ENCODE results near the gene ESR2.

DNA sequence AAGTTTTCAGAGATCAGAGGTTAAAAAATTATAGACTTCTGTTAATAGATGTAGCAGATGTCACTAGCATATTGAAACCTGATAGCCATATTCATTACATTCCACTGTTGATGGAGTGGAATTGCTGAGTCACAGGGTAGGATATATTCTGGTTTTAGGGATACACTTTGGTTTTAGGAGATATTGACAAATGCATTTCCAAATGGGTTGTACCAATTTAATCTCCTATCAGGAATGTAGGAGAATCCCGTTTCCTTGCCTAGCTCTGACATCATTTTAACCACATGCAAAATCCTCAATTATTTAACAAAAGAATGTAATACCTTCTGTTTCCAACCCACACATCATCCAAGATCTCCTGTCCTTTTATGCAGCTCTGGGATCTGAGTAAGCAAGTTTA, 30.7 kb upstream of the ESR2 start:
- TF ChIP-seq, protein P1, sequence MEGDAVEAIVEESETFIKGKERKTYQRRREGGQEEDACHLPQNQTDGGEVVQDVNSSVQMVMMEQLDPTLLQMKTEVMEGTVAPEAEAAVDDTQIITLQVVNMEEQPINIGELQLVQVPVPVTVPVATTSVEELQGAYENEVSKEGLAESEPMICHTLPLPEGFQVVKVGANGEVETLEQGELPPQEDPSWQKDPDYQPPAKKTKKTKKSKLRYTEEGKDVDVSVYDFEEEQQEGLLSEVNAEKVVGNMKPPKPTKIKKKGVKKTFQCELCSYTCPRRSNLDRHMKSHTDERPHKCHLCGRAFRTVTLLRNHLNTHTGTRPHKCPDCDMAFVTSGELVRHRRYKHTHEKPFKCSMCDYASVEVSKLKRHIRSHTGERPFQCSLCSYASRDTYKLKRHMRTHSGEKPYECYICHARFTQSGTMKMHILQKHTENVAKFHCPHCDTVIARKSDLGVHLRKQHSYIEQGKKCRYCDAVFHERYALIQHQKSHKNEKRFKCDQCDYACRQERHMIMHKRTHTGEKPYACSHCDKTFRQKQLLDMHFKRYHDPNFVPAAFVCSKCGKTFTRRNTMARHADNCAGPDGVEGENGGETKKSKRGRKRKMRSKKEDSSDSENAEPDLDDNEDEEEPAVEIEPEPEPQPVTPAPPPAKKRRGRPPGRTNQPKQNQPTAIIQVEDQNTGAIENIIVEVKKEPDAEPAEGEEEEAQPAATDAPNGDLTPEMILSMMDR (IDR thresholded peaks at IDR 0.05), result no peak
- TF ChIP-seq POLR2AphosphoS5 (IDR thresholded peaks at IDR 0.05), result no peak

Data from breast epithelium (tissue), 3 donors.